GM10266 (cell line): ENCODE measurements around the gene APBB1IP.
A peak's percentile ranks its signal among the peaks of the same experiment; 100 is the strongest.

Experiments used
- DNase-seq: peaks from one replicate; pipeline ENCODE4 v3.0.0; 2012; ENCODE audit errors: extremely low spot score
- TF ChIP-seq, protein P1 (sequence below): IDR thresholded peaks from 2 replicates; pipeline ENCODE4 v1.5.1; 2012; ENCODE audit warnings: mild to moderate bottlenecking, low read depth; ENCODE audit not compliant: control insufficient read depth, insufficient read depth; ENCODE audit errors: missing control alignments

APBB1IP gene

DNA sequence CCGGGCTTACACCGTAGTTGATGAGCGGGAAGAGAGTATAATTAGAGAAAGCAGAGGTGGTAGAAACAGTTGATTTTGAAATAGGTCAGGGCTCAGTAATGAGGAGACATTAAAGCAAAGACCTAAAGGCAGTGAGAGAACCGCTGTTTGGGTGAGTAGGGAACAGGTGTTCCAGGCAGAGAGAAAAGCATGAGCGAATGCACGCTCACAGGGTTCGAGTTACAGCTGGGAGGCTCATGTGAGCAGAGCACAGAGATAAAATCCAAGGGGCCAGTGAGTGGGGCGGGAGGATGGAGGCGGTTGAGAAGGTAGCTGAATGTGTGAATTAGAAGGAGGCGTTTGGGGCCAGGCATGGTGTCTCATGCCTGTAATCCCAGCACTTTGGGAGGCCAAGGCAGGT lies 39.9 kb downstream of the APBB1IP start:
- TF ChIP-seq, protein P1, sequence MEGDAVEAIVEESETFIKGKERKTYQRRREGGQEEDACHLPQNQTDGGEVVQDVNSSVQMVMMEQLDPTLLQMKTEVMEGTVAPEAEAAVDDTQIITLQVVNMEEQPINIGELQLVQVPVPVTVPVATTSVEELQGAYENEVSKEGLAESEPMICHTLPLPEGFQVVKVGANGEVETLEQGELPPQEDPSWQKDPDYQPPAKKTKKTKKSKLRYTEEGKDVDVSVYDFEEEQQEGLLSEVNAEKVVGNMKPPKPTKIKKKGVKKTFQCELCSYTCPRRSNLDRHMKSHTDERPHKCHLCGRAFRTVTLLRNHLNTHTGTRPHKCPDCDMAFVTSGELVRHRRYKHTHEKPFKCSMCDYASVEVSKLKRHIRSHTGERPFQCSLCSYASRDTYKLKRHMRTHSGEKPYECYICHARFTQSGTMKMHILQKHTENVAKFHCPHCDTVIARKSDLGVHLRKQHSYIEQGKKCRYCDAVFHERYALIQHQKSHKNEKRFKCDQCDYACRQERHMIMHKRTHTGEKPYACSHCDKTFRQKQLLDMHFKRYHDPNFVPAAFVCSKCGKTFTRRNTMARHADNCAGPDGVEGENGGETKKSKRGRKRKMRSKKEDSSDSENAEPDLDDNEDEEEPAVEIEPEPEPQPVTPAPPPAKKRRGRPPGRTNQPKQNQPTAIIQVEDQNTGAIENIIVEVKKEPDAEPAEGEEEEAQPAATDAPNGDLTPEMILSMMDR = no peak
- no peak for DNase-seq

DNA sequence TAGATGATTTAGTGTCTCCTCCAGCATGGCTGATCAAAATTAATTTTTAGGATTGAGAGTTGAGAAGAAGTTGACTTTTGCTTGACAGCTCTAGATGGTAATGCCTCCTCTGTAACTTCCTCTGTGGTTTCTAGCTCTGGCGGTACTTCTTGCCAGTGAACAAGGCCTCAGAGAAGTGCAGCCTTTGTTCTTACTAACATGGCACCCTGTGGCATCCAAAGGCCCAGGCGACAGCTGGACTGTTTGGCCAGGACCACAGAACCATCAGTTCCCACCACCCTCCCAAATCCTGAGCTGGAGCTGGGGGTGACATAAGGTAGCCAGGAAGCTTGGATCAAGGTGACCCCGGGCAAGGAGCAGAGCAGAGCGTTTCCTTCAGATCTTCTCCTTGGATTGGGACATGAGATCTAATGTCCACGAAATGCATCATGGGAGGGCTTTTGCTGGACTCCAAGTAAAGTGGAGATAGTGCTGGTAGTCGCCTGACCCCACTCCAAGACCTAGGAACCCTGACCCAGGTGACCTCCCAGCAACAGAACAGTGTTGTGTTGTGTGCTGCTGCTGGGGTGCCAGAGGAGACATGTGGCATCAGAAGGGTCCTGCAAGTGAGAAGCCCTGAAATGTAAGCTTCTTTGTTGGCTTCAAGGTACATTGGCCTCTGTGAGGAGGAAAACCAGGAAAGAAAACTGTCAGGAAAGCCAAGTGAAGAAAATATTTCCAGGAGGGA lies 41.8 kb downstream of the APBB1IP start:
- DNase-seq = no peak
- TF ChIP-seq, protein P1 = no peak

DNA sequence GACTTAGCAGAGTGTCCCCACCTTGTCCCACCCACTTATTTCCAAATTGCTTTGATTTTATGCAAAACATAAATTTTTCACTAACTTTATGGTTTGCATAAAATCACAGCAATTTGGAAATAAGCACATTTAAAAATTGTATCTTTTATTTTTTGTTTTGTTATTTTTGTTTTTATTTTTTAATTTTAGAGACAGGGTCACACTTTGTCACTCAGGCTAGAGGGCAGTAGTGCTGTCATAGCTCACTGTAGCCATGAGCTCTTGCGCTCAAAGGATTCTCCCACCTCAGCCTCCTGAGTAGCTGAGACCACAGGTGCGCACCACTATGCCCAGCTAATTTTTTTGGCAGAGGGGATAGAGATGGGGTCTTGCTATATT lies 43.2 kb downstream of the APBB1IP start:
- TF ChIP-seq, protein P1 = peak; percentile 13

DNA sequence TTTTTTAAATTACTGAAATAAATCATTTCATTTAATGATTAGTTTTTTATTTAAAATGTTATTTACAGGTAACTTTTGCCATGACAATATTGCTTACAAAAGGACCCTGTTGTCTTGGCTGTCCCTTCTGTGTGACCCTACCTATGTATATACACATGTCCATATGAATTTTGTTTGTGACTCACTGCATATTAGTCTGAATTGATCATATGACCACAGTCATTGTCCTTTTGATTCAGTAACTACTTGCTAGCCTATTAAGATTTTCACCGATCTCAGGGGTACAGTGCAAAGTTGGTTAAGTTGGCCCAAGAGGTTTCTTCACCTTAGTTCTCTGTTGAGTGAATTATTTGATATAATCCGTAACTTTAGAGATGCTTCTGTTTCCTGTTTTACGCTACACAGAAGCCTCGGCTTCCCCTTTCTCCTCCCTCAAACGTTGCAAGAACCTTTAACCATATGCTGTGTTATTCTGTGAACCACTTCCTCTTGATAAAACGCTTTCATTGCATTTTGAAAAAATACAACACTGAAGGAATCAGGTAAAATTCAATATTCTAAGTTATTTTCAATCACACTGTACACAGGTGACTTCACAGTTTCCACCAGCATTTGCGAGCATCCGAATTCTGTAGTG lies 43.9 kb downstream of the APBB1IP start:
- TF ChIP-seq, protein P1 = no peak
- no peak for DNase-seq

More for the DNA sequence above, 43.2 kb downstream of the APBB1IP start:
- no peak for DNase-seq

DNA sequence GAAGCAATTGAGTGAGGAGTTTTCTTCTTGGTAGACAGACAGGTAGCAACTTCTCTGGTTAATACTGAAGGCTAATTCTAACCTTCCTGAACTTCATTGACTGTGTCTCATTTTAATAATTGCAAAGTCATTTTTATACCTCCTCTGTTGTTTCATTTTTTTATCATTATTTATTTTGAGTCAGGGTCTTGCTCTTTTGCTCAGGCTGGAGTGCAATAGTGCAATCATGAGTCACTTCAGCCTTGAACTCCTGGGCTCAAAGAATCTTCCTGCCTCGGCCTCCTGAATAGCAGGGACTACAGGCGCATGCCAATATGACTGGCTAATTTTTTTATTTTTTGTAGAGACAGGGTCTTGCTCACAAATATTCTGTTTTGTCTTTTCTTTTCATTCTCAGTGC lies 45.4 kb downstream of the APBB1IP start:
- TF ChIP-seq, protein P1 = no peak
- DNase-seq = no peak

DNA sequence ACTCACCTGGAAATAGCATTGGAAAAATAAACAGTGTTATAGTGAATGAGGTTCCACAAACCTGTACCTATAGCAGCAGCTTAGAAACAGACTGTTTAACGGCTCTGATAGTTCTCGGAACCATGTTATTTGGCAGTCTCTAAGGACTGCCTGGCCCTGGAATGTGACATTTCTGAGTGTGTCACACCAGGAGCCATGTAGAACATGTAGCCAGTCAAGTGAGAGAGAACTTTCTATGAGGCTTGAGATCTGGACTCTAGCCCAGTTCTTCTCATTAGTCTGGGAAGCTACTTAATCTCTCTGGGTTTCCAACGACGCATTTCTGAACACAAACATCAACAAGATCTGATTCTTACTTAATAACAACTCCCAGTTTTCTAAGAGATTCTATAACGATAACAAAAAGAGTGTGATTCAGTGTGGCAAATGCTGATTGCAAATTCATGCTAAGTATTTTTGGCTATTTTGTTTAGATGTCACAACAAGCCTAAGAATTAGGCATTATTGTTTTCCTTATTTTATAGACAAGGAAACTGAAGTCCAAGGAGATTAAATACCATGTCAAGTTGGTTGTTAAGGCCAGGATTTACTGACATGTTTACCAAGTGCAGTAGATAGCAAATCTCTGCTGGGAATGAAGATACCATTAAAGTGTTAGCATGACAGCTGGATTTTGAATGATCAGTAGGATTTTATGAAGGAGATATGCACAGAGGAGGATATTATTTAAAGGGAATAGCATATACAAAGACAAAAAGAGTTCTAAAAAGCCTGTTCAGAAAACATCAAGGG lies 47.2 kb downstream of the APBB1IP start:
- TF ChIP-seq, protein P1 = no peak
- no peak for DNase-seq
